Progenitor cell of endocrine pancreas (in vitro differentiated cells): ENCODE measurements around the gene MOB3B. TPM values are rescaled to one million over a fixed set of nuclear protein-coding genes. Genes with fewer than 3 reads are reported as not detected.

ENCODE experiments used
- DNase-seq: peaks from one replicate; pipeline ENCODE4 v3.0.0; 2021; ENCODE audit warnings: low spot score; ENCODE audit not compliant: unreplicated experiment
- H3K27ac Mint-ChIP-seq: 2 replicates; pipeline ENCODE4 v1.8.0; 2021; ENCODE audit warnings: mild to moderate bottlenecking, moderate library complexity, mixed read lengths
- H3K27me3 Mint-ChIP-seq: 2 replicates; pipeline ENCODE4 v1.8.0; 2021; ENCODE audit warnings: mixed read lengths
- H3K36me3 Mint-ChIP-seq: 2 replicates; pipeline ENCODE4 v1.8.0; 2022; ENCODE audit warnings: mixed read lengths; ENCODE audit not compliant: insufficient read depth
- H3K4me1 Mint-ChIP-seq: 2 replicates; pipeline ENCODE4 v1.8.0; 2021; ENCODE audit warnings: low read depth, mixed read lengths
- H3K4me3 Mint-ChIP-seq: 2 replicates; pipeline ENCODE4 v1.8.0; 2021; ENCODE audit warnings: low read depth, mild to moderate bottlenecking, moderate library complexity, mixed read lengths
- H3K9me3 Mint-ChIP-seq: 2 replicates; pipeline ENCODE4 v1.8.0; 2021; ENCODE audit warnings: low read depth, mixed read lengths
- CTCF ChIP-seq: fragments of 200-600 bp; sonication (generic); IDR thresholded peaks from one replicate; pipeline ENCODE4 v1.5.0; 2021; ENCODE audit warnings: antibody characterized with exemption, mild to moderate bottlenecking; ENCODE audit not compliant: unreplicated experiment
- total RNA-seq: library from RNA; stranded (reverse); gene quantifications from 2 replicates; pipeline ENCODE4 v1.2.1, GENCODE V29; 2021

MOB3B gene
- total RNA-seq, 1 donor from 2014 or later, result 15.4 TPM

DNA sequence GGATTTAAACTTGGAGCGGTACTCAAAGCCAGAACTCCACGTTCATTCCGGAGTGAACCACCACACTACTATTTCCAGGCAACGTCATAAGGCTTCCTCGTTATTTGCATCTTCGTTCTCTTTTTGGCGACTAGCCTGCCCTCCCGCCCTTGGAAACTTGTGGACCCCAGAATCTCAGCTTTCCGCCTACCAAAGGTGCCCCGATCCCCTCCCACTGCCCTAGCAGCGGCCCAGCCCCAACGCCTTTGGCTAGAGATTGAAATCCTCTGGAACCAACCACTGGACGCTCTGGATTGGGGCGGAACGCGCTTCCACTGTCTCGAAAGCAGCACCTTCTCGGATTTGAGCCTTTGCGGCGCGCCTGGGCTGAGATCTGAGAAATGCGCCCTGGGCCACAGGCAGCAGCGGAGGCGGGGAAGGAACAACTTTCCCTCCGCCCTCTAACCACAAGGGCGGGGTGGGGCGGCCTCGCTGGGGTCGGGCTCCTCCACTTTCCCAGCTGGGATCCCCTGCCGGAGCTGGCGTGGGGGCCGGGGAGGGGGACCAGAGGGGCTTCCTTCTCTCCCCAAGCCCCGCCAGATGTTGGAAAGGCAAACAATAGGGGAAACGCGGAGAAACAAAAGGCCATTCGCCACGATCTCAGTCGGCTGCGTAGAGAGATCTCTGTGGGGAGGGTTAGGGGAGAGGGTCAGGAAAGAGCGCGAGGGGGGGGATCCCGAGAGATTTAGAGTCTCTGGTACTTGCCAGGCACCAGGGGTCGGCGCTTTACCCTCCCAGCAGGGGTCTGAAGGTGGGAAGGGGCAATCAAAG, 1.3 kb downstream of the MOB3B start:
- Mint-ChIP-seq H3K36me3 (peaks cover 5% of the 10 kb centered on the region), H3K27ac (peak overlapping the region; percentile 98), H3K9me3 (no peaks in the 10 kb centered on the region), H3K4me3 (peak overlapping the region; percentile 96), H3K27me3 (no peaks in the 10 kb centered on the region), H3K4me1 (peaks cover 13% of the 10 kb centered on the region)
- peak; percentile 50 for DNase-seq
- TF ChIP-seq CTCF, result no peak

DNA sequence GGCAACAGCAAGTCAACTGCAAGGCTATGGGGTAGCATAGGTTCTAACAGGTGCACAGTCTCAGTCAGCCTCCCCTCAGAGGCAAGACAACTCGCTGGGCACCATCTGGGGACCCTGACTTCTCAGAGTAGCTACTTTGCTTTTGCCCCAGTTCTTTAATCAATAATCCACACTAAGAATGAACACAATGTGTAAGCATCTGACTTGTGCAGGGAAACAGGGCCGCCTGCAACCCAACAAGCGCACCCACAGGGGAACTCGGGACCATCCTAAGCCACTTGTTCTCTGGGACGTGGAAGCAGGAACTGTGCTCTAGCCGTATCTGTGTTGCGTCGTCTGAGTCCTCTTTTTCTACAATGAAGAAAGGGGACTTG, 1.9 kb downstream of the MOB3B start:
- H3K36me3 Mint-ChIP-seq, result peaks cover 5% of the 10 kb centered on the region
- peak overlapping the region; percentile 96 for H3K4me3 Mint-ChIP-seq
- no peak for TF ChIP-seq CTCF
- peaks cover 14% of the 10 kb centered on the region for H3K4me1 Mint-ChIP-seq
- H3K9me3 Mint-ChIP-seq, result no peaks in the 10 kb centered on the region
- peak overlapping the region; percentile 98 for H3K27ac Mint-ChIP-seq
- no peak for DNase-seq
- no peaks in the 10 kb centered on the region for H3K27me3 Mint-ChIP-seq

GRCh38 chr9:27524236-27524635, 5.4 kb downstream of the MOB3B start, which contains the start of gene IFNK:
IFNK (plus strand) TSS chr9:27524290; CDS start chr9:27524337, 47 bp downstream.
- H3K4me3 Mint-ChIP-seq, result no peak within 1 kb of the TSS
- no peak for DNase-seq
- H3K27me3 Mint-ChIP-seq, result no peaks in the 10 kb centered on the region
- no peaks in the 10 kb centered on the region for H3K9me3 Mint-ChIP-seq
- H3K36me3 Mint-ChIP-seq, result peaks cover 5% of the 10 kb centered on the region
- H3K27ac Mint-ChIP-seq, result no peak within 1 kb of the TSS
- peaks cover 12% of the 10 kb centered on the region for H3K4me1 Mint-ChIP-seq
- TF ChIP-seq CTCF, result no peak

DNA sequence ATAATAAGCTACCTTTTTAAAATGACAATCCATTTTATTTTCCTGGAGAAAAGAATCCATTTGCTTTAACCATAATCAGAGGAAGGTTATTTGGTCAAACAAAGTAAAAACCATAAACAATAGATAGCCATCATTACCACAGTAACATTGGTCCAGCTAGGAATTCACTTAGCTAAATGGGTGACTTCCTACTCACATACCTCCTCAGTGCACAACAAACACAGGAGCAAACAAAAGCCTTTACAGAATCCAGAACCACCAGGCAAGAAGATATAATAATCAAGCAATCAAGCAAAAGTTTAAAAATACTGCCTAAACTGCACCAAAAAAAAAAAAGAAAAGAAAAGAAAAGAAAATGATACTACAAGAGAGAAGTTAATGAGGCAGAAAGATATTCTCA, 6.5 kb downstream of the MOB3B start:
- no peak overlapping the region for H3K27ac Mint-ChIP-seq

GRCh38 chr9:27520986-27521385, 8.6 kb downstream of the MOB3B start:
- no peak for TF ChIP-seq CTCF
- Mint-ChIP-seq H3K4me3 (no peak overlapping the region), H3K9me3 (no peaks in the 10 kb centered on the region), H3K27ac (no peak overlapping the region), H3K27me3 (no peaks in the 10 kb centered on the region), H3K36me3 (peaks cover 6% of the 10 kb centered on the region), H3K4me1 (peaks cover 2% of the 10 kb centered on the region)
- no peak for DNase-seq

More for the DNA sequence above, 6.5 kb downstream of the MOB3B start:
- peaks cover 11% of the 10 kb centered on the region for H3K4me1 Mint-ChIP-seq
- H3K9me3 Mint-ChIP-seq, result no peaks in the 10 kb centered on the region
- H3K36me3 Mint-ChIP-seq, result peaks cover 5% of the 10 kb centered on the region
- TF ChIP-seq CTCF, result no peak
- H3K4me3 Mint-ChIP-seq, result no peak overlapping the region
- DNase-seq, result no peak
- no peaks in the 10 kb centered on the region for H3K27me3 Mint-ChIP-seq
